Fibroblast of peridontal ligament (primary cell): Measurements from ENCODE around the gene POLDIP2.

Experiments used
- DNase-seq: peaks from one replicate; pipeline ENCODE4 v3.0.0-alpha.2; 2010; ENCODE audit errors: extremely low read depth

The POLDIP2 gene

GRCh38 chr17:28335959-28336871, 21.1 kb downstream of the POLDIP2 start:
- DNase-seq = peak; percentile 87

GRCh38 chr17:28335201-28335958, 21.9 kb downstream of the POLDIP2 start, which contains the start of the genes IFT20 and TNFAIP1:
Gene IFT20, minus strand, starts transcription at chr17:28335472. Its CDS starts 3,487 bp downstream, at chr17:28331985.
Gene TNFAIP1, plus strand, starts transcription at chr17:28335761. Its CDS starts 3,761 bp downstream, at chr17:28339522.
- DNase-seq = peak; percentile 100

GRCh38 chr17:28334666-28335200, 22.6 kb downstream of the POLDIP2 start:
- peak; percentile 65 for DNase-seq

- peak; percentile 24 for DNase-seq
These were observed 23.2 kb downstream of the POLDIP2 start for GRCh38 chr17:28334171-28334570.

GRCh38 chr17:28333083-28333746, 24.1 kb downstream of the POLDIP2 start:
- DNase-seq = no peak

- no peak for DNase-seq
These were observed 25.4 kb downstream of the POLDIP2 start for GRCh38 chr17:28331891-28332420.

GRCh38 chr17:28330671-28331070, 26.7 kb downstream of the POLDIP2 start:
- DNase-seq = no peak

- DNase-seq = peak; percentile 9
These were observed 29.0 kb downstream of the POLDIP2 start for GRCh38 chr17:28328325-28328724.

GRCh38 chr17:28327709-28328108, 29.6 kb downstream of the POLDIP2 start:
- peak; percentile 57 for DNase-seq

- DNase-seq = no peak
These were observed 30.2 kb downstream of the POLDIP2 start for GRCh38 chr17:28327031-28327607.

GRCh38 chr17:28326114-28326513, 31.2 kb downstream of the POLDIP2 start:
- DNase-seq = no peak

GRCh38 chr17:28325211-28325610, 32.1 kb downstream of the POLDIP2 start:
- no peak for DNase-seq

- DNase-seq = no peak
These were observed 32.5 kb downstream of the POLDIP2 start for GRCh38 chr17:28324781-28325180.

GRCh38 chr17:28324267-28324745, 33.0 kb downstream of the POLDIP2 start:
- no peak for DNase-seq

- no peak for DNase-seq
These were observed 36.9 kb downstream of the POLDIP2 start for GRCh38 chr17:28320215-28321061.

- peak; percentile 18 for DNase-seq
These were observed 37.8 kb downstream of the POLDIP2 start for GRCh38 chr17:28319598-28319935.

GRCh38 chr17:28318759-28319597, 38.3 kb downstream of the POLDIP2 start, which contains the start of gene TMEM97:
Gene TMEM97, plus strand, starts transcription at chr17:28319200. Its CDS starts 40 bp downstream, at chr17:28319240.
- DNase-seq = peak; percentile 96

GRCh38 chr17:28317966-28318758, 39.2 kb downstream of the POLDIP2 start:
- no peak for DNase-seq
